ENCODE results near the gene TBX4.

Gene TBX4

DNA sequence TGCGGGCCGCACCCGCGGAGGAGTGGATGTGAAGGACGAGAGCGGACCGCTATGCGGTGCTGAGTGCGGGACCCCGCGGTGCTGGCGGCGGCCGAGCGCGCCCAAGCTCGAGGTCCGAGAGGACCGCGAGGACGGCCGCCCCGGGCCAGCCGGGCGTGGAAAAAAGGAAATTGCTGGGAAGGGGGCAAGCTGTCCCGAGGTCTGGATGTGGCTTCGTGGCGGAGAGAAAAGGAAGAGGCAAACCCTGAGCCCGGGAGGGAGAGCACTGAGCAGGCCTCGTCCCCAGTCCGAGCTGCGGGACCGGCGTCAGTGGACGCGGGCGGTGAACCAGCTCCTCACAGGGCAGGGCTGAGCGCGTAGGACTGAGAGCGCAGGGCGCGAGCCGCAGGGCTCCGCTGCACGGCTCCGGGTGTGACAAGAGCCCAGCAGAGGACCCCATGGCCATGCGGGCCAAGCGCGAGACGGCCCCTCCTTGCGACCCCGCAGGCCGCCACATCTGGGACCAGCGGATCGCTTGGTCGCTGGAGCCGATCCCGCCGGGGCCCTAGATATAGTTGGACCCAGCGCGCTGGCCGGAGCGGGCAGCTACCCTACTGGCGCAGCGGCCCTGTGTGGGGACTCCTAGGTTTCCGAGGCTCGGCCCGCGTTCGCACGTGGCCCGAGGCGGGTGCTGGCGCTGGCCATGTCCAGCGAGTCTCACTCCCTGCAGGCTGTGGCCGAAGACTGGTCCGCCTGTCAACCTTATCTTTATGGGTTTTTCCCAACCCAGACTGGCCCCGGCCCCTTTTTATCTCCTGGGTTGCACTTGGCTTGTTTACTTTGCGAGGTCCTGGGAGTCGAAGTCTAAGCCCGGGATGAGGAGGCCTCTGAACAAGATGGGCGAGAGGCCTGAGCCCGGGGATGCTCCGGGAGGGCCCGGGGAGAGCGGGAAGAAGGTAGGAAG is 2.4 kb downstream of the TBX4 start:
- TF ChIP-seq, protein P1, sequence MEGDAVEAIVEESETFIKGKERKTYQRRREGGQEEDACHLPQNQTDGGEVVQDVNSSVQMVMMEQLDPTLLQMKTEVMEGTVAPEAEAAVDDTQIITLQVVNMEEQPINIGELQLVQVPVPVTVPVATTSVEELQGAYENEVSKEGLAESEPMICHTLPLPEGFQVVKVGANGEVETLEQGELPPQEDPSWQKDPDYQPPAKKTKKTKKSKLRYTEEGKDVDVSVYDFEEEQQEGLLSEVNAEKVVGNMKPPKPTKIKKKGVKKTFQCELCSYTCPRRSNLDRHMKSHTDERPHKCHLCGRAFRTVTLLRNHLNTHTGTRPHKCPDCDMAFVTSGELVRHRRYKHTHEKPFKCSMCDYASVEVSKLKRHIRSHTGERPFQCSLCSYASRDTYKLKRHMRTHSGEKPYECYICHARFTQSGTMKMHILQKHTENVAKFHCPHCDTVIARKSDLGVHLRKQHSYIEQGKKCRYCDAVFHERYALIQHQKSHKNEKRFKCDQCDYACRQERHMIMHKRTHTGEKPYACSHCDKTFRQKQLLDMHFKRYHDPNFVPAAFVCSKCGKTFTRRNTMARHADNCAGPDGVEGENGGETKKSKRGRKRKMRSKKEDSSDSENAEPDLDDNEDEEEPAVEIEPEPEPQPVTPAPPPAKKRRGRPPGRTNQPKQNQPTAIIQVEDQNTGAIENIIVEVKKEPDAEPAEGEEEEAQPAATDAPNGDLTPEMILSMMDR (IDR thresholded peaks at IDR 0.05), result no peak
- no peak for TF ChIP-seq ZFX (IDR thresholded peaks at IDR 0.05; ENCODE audit: borderline replicate concordance)
- H3K27ac ChIP-seq, result no peak overlapping the region

DNA sequence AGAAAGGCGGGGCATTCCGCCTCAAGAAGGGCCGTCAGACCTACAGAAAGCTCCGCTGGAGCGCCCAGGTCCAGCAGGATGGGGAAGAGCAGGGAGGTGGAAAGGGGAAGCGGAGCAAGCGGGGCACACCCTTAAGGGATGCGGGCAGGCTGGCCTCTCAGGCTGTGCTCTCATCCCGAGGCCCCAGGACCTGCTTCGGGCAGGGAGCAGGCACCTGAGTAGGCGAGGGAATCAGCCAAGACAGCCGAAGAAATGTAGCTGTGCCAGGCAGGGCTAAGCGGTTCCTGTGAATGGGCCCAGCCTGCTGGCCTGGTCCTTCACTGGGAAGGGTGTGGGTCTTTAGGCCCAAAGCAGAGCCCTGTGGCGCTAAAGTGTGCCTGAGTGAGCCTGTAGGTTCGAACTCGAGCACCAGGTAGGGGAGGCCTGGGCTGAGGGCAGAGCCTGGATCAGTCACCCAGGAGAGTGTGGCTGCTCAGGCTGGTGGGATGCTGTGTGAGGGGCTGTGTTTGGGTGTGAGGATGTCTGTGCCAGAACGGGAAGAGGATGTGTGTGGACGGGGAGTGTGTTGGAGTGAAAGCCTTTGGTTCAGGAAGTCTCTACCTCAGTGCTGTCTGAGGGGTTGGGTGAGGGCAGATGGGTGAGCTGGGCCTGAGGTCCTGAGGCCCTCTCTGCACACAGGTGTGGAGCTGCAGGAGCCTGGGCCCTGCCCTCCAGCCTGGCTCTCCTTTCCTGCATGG is 3.3 kb downstream of the TBX4 start:
- no peak overlapping the region for H3K27ac ChIP-seq
- TF ChIP-seq, protein P1 (IDR thresholded peaks at IDR 0.05), result no peak

DNA sequence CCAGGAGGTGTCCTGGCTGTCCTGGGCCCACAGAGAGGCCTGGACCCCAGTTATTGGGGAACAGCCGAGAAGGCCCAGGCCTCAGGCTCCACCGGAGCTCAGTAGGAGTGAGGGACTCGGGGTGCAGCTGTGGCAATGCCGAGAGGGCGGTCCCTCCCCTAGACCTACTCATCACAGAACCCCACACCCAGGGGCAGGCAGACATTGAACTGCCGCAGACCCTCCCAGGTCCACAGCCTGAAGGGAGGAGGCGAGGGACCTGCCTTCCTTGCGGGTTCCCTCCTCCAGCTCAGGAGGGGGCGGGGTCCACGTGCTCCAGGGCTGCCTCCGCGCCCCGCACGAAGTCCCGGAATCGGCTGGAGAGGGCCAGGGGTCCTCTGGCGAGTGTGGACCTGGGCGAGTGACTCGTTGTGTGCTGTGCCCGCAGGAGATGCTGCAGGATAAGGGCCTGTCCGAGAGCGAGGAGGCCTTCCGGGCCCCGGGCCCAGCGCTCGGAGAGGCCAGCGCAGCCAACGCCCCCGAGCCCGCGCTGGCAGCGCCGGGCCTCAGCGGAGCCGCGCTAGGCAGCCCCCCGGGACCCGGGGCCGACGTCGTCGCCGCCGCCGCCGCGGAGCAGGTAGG is 3.9 kb downstream of the TBX4 start:
- TF ChIP-seq, protein P1 (IDR thresholded peaks at IDR 0.05), result no peak
- no peak for TF ChIP-seq ZFX (IDR thresholded peaks at IDR 0.05; ENCODE audit: borderline replicate concordance)
- no peak overlapping the region for H3K27ac ChIP-seq

DNA sequence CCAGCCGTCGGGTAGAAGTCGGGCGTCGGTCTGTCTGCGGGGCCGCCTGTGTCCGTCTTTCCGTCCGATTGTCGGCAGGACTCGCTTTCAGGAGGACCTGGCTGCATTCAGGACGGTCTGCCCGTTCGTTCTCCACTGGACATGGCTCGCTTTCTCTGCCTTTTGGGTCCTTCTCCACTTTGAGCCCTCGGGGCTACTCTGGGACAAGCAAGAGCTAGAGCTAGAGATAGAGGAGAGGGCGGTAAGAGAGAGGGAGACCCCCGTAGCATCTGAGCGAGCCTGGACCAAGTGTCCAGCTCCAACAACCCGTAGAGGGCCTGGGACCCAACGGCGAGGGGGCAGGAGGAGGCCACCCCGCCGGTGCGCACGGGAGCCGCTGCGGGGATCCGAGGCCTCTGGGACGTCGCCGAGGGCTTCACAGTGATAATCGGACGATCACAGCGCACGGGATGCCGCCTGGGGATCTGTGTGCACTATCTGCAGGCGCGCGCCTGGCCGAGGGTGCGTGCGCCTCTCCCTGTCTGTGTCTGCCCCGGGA is 4.5 kb downstream of the TBX4 start:
- H3K27ac ChIP-seq, result no peak overlapping the region
- TF ChIP-seq, protein P1 (IDR thresholded peaks at IDR 0.05), result no peak
- TF ChIP-seq ZFX (IDR thresholded peaks at IDR 0.05; ENCODE audit: borderline replicate concordance), result no peak

DNA sequence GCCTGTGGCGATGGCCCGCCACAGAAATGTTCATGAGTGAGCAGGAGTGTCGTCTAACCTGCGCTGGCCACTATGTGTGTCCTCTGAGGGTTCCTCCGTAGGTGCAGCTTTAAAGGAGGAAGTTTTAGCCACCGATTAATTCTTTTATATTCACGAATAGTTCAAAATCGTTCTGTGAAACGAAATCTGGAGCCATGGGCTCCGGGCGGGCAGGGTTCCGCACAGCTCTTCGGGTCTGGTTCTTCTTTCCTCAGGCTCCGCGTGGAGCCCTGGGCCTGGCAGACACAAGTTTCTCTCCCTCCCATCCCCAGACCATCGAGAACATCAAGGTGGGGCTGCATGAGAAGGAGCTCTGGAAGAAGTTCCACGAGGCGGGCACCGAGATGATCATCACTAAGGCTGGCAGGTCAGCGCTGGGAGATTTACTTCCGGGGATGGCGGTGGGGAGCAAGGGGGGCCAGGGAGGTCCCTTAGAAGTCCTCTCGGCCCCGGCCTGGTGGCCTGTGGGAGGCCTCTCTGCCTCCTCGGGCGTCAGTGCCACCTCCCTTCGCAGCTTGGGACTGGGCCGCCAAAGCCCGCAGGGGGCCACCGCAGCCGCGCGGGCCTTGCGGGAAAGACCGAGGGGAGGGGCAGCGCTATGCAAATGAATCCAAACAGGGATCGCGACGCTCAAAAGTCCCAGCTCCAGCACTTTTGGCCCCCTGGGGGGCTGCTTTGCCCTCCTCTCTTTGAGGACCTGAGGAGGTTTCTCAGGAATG is 5.2 kb downstream of the TBX4 start:
- H3K27ac ChIP-seq, result no peak overlapping the region
- TF ChIP-seq ZFX (IDR thresholded peaks at IDR 0.05; ENCODE audit: borderline replicate concordance), result no peak
- TF ChIP-seq, protein P1 (IDR thresholded peaks at IDR 0.05), result no peak

DNA sequence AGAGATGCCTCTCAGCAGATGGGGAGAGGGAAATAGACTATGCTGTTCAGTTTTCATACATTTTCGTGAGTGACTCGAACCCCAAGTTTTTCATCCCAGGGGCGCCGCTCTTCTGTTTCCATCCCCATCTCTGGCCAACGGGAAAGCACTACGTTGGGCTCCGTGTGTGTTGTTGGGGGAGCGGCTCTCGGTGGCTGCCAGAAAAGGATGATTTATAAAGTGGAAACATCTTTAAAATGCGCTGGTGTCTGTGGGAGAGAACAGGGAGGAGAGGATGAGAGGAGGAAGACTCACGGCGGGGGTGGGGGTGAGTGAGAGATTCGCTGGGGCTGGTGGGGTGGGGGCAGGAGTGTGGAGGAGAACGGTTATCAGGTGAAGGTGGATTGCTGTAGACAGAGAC is 5.8 kb downstream of the TBX4 start:
- H3K27ac ChIP-seq, result no peak overlapping the region
- TF ChIP-seq, protein P1 (IDR thresholded peaks at IDR 0.05), result no peak
- no peak for TF ChIP-seq ZFX (IDR thresholded peaks at IDR 0.05; ENCODE audit: borderline replicate concordance)

Data from 22Rv1 (cell line).